M059J (cell line): ENCODE data around the gene EFCAB14. TPM values are rescaled to one million over a fixed set of nuclear protein-coding genes. Genes with fewer than 3 reads are reported as not detected.
"Not testable (repeated sequence)": the region's sequence is repeated elsewhere in the genome, so short reads cannot be mapped to it uniquely, and the experiment has no call there.

Experiments
- DNase-seq: peaks from one replicate; pipeline ENCODE4 v3.0.0-alpha.2; 2012; ENCODE audit warnings: low read depth
- total RNA-seq: library from RNA; depleted of rRNA; stranded (reverse); fragments of >200 nt; shearing (Covaris generic); gene quantifications from 2 replicates; pipeline ENCODE4 v1.2.3, GENCODE V29; 2014

Gene EFCAB14
- total RNA-seq, 1 experiment from 2014 or later = 113 TPM

- DNase-seq = no peak
Measured at GRCh38 chr1:46684670-46685069, 34.2 kb downstream of the EFCAB14 start.

GRCh38 chr1:46682064-46682463, 36.9 kb downstream of the EFCAB14 start:
- no peak for DNase-seq

GRCh38 chr1:46681333-46682034, 37.4 kb downstream of the EFCAB14 start:
- DNase-seq = no peak

- DNase-seq = no peak
Measured at GRCh38 chr1:46679789-46680573, 38.9 kb downstream of the EFCAB14 start.

- DNase-seq = no peak
Measured at GRCh38 chr1:46677339-46677738, 41.6 kb downstream of the EFCAB14 start.

GRCh38 chr1:46676531-46676930, 42.4 kb downstream of the EFCAB14 start:
- DNase-seq = no peak

GRCh38 chr1:46675549-46676314, 43.2 kb downstream of the EFCAB14 start:
- DNase-seq = no peak

GRCh38 chr1:46673749-46674182, 45.1 kb downstream of the EFCAB14 start:
- DNase-seq = peak; percentile 62

- DNase-seq = no peak
Measured at GRCh38 chr1:46672696-46673095, 46.2 kb downstream of the EFCAB14 start.

GRCh38 chr1:46671554-46671953, 47.4 kb downstream of the EFCAB14 start, which contains the start of gene TEX38:
TSS of gene TEX38 (plus strand) at chr1:46671854. CDS start at chr1:46671935, 81 bp downstream.
- no peak for DNase-seq

GRCh38 chr1:46670134-46670533, 48.8 kb downstream of the EFCAB14 start:
- no peak for DNase-seq

GRCh38 chr1:46667782-46668760, 50.8 kb downstream of the EFCAB14 start, which contains the start of gene ATPAF1:
TSS of gene ATPAF1 (minus strand) at chr1:46668364. CDS start at chr1:46668322, 42 bp downstream.
- peak; percentile 51 for DNase-seq

- DNase-seq = no peak
Measured at GRCh38 chr1:46665983-46666382, 52.9 kb downstream of the EFCAB14 start.

GRCh38 chr1:46662919-46663318, 56.0 kb downstream of the EFCAB14 start:
- not testable (repeated sequence) for DNase-seq

- DNase-seq = not testable (repeated sequence)
Measured at GRCh38 chr1:46660116-46660515, 58.8 kb downstream of the EFCAB14 start.

- no peak for DNase-seq
Measured at GRCh38 chr1:46659307-46659870, 59.5 kb downstream of the EFCAB14 start.

- DNase-seq = no peak
Measured at GRCh38 chr1:46657775-46658174, 61.1 kb downstream of the EFCAB14 start.

GRCh38 chr1:46656643-46657042, 62.3 kb downstream of the EFCAB14 start:
- DNase-seq = no peak

GRCh38 chr1:46655848-46656247, 63.1 kb downstream of the EFCAB14 start:
- DNase-seq = no peak

- not testable (repeated sequence) for DNase-seq
Measured at GRCh38 chr1:46654698-46655097, 64.2 kb downstream of the EFCAB14 start.
